HG02870 (cell line): ENCODE results near the gene STARD9.
"Not testable (repeated sequence)": the region's sequence is repeated elsewhere in the genome, so short reads cannot be mapped to it uniquely, and the experiment has no call there.

Experiments
- ATAC-seq: cut with Tn5 transposase; IDR thresholded peaks from one replicate; pipeline ENCODE4 v1.9.1; 2021; ENCODE audit warnings: mild to moderate bottlenecking, moderate library complexity; ENCODE audit not compliant: unreplicated experiment

STARD9 gene

DNA sequence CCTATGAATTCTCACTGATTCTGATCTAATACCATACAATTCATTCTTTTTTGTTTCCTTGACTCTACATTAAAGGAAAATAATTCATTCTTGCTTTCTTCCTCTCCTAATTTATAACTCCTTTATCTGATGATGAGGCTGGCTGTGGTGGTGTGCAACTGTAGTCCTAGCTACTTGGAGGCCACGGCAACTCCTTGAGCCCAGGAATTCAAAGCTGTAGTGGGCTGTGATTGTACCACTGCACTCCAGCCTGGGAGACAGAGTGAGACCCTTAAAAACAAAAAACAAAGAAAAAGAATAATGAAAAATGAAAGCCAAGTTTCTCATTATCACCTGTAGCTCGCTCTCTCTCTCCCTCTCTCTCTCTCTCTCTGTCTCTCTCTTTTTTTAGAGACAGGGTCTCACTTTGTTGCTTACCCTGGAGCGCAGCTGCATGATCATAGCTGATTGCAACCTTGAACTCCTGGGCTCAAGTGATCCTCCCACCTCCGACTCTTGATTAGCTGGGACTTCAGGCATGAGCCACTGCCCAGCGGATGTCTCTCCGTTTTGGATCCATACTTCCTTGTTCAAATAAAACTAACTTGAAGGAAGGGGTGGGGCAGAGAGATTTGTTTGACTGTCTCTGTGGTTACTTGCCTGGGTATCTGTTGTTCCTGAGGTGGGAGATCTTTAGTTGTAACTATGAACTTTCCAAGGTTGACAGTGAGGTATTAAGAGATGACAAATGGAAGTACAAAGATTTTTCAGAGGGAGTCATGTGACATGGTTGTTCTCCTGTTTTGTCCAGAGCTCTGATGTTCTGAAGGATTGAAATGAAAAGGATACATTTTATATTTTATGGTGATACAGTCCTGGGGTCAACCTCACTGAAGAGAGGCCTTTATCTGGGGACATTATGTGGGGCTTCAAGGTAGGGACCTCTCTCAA, 46.9 kb downstream of the STARD9 start:
- no peak for ATAC-seq

- no peak for ATAC-seq
Observed at GRCh38 chr15:42623951-42624350, 48.5 kb downstream of the STARD9 start.

- no peak for ATAC-seq
Observed at GRCh38 chr15:42627485-42627884, 52.1 kb downstream of the STARD9 start.

DNA sequence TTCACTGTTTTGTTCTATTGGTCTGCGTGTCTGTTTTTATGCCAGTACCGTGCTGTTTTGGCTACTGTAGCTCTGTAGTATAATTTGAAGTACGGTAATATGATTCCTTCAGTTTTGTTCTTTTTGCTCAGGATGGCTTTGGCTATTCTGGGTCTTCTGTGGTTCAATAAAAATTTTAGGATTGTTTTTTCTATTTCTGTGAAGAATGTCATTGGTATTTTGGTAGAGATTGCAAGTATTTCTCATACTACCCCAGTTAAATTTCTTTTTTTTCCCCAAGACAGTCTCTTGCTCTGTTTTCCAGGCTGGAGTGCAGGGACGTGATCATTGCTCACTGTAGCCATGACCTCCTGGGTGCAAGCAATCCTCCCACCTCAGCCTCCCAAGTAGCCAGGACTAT, 53.4 kb downstream of the STARD9 start:
- no peak for ATAC-seq

DNA sequence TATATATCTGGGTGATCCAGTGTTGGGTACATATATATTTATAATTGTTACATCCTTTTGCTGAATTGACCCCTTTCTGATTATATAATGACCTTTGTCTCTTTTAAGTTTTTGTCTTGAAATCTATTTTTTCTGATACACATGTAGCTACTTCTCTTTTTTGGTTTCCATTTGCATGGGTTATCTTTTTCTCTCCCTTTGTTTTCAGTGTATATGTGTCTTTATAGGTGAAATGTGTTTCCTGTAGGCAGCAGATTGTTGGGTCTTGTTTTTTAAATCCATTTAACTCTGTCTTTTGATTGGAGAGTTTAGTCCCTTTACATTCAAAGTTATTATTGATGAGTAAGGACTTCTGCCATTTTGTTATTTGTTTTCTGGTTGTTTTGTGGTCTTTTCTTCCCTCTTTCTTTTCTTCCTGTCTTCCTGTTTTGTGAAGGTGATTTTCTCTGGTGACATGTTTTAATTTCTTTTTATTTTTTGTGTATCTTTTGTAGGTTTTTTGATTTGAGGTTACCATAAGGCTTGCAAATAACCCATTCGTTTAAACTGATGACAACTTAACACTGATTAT, 56.8 kb downstream of the STARD9 start:
- no peak for ATAC-seq

GRCh38 chr15:42640109-42640508, 64.7 kb downstream of the STARD9 start:
- no peak for ATAC-seq

DNA sequence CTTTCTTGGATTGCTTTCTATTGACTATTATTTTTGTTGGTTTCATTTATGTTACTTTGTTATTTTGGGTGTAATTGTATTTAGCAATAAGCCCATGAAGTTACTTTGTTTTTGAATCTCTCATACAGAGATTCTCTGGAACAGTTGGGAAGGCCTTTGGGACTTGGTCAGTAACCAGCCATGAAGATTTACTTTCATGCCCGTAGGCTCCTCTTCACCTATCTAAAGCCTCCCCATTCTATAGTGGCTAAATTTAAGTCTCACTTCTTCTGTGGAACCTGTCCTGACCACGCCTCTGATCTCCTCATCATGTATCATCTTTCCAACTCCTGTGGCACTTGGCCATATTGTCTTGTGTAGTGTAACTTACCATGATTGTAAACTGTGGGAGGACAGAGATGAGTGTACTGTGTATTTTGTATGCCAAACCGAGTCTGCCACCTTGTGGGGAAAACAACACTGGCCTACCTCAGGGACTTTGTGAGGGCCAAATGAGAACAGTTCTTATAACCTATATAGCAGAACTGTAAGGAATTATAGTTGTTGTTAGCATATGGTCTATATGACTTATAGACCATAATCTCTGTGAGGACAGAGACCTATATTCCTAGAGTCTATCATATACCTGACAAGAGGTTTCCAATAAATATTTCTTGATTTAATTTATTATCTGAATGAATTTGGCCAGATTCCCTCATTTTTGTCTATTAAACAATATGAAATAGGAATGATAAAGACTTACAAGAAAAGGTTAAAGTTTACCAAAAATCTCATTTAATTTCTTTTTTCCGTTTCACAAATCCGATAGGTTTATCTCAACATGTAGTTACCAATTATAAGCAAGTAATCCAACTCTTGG, 75.0 kb downstream of the STARD9 start:
- peak; percentile 78 for ATAC-seq

GRCh38 chr15:42665827-42666226, 90.4 kb downstream of the STARD9 start:
- no peak for ATAC-seq

- no peak for ATAC-seq
Observed at GRCh38 chr15:42667855-42668254, 92.4 kb downstream of the STARD9 start.

DNA sequence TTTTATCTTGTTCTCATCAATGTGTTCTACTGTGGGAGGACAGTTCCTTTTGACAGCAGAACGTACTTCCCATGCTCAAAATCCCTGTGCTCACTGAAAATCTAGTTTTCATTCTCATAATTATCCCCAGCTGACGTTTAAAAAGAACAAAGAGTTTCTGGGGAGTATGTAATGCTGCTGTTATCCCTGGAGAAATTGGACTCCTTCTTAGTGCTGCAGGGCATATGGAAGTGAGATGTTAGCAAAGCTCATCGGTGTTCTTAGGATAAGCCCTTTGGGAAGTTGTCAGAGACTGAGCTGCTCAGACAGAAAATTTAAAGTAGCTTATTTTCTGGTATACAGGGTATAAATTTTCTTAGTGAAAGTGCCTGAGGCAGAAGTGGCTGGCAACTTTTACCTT, 95.0 kb downstream of the STARD9 start:
- ATAC-seq = no peak

GRCh38 chr15:42672444-42672843, 97.0 kb downstream of the STARD9 start:
- no peak for ATAC-seq

DNA sequence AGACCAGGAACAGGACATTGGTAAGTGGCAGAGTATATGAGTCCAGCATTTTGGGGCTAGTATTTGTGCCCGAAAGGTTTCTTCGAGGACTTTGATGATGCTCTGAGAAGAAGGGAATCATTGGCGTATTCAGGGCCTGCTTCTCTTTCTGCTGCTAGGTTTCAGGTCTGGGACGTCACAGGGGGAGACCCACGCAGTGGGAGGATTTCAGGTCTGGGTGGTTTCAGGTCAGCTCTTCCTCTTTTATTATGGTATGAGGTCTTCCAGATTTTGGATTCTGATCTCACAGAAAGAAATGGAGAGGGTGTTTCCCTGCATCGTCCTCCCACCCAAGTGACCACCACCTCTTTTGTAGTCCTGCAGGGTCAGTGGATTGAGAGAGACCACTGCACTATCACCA, 99.1 kb downstream of the STARD9 start:
- ATAC-seq = no peak

DNA sequence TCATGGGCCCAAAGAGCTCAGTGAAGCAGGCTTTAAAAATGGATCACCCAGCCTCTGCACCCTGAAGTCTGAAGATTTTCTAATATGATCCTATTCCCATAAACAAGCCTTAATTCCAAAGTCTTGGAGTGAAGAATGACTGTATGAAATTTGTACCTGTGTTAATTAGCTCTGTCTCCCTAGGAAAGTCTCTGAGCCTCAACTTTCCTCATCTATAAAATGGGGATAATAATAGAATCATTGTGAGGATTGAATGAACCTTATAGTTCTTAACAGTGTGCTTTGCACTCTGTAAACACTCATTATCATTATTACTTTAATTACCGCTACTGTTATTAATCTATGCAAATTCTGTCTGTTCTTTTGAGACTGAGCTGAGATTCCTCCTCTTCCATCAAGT, 99.6 kb downstream of the STARD9 start:
- no peak for ATAC-seq

- no peak for ATAC-seq
Observed at GRCh38 chr15:42679285-42680141, 104.1 kb downstream of the STARD9 start.

GRCh38 chr15:42680142-42680482, 104.7 kb downstream of the STARD9 start:
- not testable (repeated sequence) for ATAC-seq

DNA sequence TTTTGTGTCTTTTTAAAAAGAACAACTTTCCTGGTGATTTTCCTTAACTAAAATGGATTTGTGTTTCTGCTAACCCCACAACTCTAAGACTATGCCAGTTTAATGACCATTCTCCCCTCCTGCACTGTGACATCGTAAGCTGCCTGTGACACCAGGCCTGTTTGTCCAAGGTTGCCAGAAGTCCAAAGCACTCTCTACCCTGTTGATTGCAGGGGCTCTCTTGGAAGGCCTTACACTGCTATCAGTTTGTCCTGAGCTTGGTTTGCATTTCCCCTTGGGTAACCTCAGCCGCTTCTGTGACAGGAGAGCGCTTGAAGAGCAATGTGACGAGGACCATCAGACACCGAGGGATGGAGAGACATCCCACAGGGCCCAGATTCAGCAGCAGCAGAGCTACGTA, 105.7 kb downstream of the STARD9 start:
- ATAC-seq = no peak

DNA sequence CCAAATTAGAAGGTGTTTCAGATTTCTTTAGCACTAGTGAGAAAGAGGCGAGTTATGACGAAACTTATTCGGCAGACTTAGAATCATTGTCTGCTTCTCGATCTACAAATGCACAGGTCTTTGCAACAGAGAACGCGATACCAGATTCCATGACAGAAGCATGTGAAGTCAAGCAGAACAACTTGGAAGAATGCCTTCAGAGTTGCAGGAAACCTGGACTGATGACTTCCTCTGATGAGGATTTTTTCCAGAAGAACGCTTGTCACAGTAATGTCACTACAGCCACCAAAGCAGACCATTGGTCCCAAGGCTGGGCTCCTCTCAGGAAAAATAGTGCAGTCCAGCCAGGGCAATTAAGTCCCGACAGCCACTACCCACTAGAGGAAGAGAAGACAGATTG, 110.9 kb downstream of the STARD9 start:
- ATAC-seq = no peak

DNA sequence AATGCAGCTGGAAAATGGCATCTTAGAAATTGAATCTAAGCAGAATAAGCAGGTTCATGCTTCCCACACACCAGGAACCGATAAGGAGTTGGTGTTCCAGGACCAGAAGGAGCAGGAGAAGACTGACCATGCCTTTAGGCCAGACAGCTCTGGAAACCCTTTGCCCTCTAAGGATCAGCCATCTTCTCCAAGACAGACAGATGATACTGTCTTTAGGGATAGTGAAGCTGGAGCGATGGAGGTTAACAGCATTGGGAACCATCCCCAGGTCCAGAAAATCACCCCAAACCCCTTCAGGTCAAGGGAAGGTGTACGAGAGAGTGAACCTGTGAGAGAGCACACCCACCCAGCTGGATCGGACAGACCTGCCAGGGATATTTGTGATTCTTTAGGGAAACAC, 112.3 kb downstream of the STARD9 start:
- ATAC-seq = no peak

DNA sequence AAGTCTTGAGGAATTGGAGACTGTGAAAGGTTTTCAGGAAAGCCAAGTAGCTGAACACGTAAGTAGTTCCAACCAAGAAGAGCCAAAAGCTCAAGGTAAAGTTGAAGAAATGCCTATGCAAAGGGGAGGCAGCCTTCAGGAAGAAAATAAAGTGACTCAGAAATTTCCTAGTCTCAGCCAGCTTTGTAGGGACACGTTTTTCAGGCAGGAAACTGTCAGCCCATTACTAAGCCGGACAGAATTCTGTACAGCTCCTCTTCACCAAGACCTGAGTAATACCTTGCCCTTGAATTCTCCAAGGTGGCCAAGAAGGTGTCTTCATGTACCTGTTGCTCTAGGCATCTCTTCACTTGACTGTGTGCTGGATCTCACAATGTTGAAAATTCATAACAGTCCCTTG, 112.9 kb downstream of the STARD9 start:
- no peak for ATAC-seq

DNA sequence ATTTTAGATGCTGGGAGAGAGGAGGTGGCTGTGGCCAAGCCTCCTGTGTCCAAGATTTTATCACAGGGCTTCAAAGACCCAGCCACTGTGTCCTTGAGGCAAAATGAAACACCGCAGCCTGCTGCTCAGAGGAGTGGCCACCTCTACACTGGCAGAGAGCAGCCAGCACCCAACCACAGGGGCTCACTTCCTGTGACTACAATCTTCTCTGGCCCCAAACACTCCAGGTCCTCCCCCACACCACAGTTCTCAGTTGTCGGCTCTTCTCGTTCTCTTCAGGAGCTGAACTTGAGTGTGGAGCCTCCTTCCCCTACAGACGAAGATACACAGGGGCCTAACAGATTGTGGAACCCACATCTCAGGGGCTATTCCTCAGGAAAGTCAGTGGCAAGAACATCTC, 115.9 kb downstream of the STARD9 start:
- no peak for ATAC-seq

DNA sequence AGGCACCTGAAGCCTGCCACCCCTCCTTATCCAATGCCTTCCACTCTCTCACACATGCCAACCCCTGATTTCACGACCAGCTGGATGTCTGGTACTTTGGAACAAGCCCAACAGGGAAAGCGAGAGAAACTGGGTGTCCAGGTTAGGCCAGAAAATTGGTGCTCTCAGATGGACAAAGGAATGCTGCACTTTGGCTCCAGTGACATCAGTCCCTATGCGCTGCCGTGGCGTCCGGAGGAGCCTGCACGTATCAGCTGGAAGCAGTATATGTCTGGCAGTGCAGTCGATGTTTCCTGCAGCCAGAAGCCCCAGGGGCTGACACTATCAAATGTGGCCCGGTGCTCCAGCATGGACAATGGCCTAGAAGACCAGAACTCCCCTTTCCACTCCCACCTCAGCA, 116.4 kb downstream of the STARD9 start:
- no peak for ATAC-seq
